Measurements from ENCODE around the gene DYNC2H1.

Gene DYNC2H1

DNA sequence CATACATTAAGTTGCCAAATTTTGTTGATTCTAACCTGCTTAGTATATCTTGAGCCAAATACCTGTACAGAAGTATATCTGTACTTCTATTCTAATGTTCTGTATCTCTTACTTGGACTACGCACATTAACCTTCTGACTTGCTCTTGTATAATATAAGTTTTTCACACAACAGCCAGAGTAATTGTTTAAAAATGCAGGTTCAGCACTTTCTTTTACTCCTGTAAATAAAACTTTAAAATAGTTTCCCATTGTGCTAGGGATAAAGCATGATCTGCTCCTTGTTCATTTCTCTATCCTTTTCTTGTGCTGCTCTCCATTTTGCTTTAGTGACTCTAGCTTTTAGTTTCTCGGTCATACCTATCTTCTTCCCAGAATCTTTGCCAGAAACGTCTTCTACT lies 48.3 kb downstream of the DYNC2H1 start:
- no peak for DNase-seq

DNA sequence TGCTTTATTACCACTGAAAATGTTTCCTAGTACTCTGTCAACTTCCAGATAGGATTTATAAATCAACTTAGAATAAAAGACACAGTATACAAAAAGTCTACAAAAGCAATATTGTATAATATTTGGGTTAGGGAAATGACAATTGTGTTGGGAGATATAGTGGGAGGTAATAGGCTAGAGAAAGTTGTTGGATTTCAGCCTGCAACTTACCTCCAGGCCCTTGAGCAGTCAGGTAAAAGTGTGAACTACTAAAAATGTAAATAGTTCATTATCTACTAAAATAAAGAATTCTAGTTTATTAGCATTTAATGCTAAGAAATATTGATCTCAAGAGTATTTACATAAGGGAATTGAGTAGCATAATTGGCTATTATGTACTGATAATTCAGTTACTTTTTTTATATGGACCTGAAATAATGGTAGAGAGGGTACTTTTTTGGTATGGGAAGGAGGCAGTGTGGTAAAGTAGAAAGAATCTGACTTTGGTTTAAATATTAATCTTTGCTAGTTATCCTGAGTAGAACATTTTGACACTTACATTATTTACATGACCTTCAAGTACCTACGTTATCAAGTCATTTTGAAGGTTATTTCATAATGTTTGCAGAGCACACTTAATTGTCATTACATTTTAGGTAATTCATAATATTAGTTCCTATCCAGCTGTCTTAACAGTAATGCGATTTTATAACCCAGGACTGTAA lies 55.0 kb downstream of the DYNC2H1 start:
- DNase-seq, result no peak

DNA sequence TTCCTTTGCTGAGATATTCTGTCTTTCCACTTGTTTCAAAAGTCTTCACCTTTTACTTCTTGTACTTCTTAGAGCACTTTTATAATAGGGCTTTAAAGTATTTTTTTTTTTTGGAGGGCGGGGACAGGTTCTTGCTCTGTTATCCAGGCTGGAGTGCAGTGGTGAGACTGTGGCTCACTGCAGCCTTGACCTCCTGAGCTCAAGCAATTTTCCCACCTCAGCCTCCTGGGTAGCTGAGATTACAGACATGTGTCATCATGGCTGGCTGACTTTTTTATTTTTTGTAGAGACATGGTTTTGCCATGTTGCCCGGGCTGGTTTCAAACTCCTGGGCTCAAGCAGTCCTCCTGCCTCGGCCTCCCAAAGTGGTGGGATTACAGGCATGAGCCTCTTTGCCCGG lies 57.9 kb downstream of the DYNC2H1 start:
- no peak for DNase-seq

DNA sequence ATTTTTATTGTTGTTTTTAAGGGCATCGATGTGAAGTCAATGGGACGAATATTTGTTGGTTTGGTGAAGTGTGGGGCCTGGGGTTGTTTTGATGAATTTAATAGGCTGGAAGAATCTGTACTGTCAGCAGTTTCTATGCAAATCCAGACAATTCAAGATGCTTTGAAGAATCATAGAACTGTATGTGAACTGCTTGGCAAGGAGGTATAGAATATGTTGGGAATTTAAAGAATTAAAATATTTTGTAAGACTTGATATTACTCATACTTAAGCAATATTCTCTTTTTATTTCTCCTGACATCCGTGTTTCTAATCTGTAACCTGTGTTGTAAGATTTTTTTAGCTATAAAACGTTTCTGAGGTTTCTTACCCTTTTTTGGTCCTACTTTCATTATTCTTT lies 61.6 kb downstream of the DYNC2H1 start:
- DNase-seq, result no peak

GRCh38 chr11:103175461-103176129 lies 66.4 kb downstream of the DYNC2H1 start:
- DNase-seq, result no peak

DNA sequence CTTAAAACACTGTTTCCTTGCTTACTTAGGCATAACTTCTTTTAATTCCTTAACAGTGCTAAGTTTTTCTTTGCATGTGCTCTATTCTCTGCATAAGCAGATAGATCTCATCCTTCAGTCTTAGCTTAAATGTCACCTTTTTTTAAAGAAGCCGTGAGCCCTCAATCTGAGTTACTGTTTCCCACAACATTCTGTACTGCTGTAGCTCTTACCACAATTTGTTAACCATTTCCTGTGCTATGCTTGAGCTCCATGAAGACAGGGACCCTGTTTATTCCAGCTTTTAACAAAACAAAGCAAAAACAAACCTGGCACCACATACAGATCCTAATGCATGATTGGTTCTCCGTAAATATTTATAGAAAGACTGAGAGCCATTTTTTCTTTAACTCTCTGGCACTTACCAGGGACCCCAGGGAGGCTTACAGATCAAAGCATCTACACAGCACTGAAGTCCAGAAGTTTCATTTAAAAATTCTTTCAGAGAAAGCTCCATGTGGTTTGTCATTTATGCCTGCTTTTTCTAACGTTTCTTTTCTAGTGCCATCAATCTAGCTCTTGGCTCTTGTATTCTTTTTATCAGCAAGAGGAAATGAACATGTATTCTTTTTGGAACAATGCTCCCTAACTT lies 74.9 kb downstream of the DYNC2H1 start:
- DNase-seq, result no peak

GRCh38 chr11:103202048-103202651 lies 92.9 kb downstream of the DYNC2H1 start:
- no peak for DNase-seq

GRCh38 chr11:103210543-103210942 lies 101.3 kb downstream of the DYNC2H1 start:
- DNase-seq, result no peak

GRCh38 chr11:103215812-103216211 lies 106.6 kb downstream of the DYNC2H1 start:
- no peak for DNase-seq

- DNase-seq, result no peak
Measured at GRCh38 chr11:103220133-103220532, 110.9 kb downstream of the DYNC2H1 start.

DNA sequence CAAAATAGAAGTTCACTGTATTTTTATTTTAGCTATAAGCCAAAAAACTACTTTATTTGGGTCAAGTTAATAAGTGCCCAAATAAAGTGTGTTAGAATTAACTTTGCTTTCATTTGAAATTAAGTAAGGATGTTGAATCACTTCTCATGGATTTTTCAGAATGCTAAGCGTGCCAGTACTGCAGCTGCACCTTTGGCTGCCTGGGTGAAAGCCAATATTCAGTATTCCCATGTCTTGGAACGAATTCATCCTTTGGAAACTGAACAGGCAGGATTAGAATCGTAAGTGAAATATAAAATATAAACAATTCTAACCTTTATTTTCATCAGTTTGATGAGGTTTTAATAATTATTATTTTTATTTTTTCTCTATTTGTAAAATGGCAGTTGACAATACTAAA lies 113.6 kb downstream of the DYNC2H1 start:
- DNase-seq, result no peak

- DNase-seq, result no peak
Measured at GRCh38 chr11:103228807-103229206, 119.6 kb downstream of the DYNC2H1 start.

DNA sequence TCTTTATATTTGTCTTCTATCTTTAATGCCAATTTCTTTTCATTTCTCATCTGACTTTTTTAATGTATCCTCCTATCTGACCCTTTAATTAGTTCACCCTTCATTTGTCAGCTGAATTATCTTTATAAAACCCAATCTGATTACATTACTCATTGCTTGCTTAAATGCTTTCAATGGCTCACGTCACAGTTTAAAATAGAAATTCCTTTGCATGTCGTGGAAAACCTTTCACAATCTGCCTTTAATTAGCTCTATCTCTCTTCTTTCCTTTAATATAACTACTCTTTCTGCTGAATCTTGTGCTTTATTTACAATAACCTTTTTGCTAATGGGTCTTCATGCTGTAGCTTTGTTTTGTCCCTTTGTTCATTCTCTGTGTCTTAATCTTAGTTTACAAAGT lies 125.7 kb downstream of the DYNC2H1 start:
- DNase-seq, result no peak

DNA sequence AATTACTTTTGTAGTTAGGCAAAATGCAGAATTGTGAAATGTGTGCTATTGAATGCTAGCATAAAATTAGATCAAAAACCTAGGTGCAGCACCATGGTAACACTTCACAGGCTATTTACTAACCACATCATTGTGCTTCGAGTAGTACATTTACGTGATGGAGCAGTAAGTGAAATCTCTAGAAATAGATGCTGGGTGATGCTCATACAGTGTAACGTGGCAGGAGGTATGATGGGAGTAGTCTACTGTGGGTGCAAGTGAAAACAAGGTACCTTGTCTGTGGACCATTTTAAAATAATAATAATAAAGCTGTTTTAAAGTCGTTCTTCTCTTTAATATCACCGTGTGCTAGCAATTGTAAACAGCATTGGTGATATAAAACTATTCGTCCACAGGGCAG lies 132.3 kb downstream of the DYNC2H1 start:
- no peak for DNase-seq

- DNase-seq, result no peak
Measured at GRCh38 chr11:103254123-103254522, 144.9 kb downstream of the DYNC2H1 start.

- DNase-seq, result no peak
Measured at GRCh38 chr11:103257360-103257759, 148.1 kb downstream of the DYNC2H1 start.

GRCh38 chr11:103266167-103266831 lies 157.1 kb downstream of the DYNC2H1 start:
- DNase-seq, result no peak

DNA sequence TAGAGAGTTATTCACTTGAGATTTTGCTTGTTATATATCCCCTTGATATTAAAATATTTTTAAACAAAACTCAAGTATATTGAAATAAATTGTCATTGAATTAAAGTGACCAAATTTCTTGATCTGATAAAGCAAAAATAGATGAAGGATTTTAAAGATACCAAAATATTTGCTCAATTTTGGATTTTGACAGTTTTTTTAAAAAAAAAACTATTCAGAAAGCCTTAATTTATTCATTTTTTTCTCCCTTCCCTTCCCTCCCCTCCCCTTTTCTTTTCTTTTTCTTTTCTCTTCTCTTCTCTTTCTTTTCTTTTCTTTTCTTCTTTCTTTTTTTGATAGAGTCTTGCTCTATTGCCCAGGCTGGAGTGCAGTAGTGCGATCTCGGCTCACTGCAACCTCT lies 163.7 kb downstream of the DYNC2H1 start:
- no peak for DNase-seq

DNA sequence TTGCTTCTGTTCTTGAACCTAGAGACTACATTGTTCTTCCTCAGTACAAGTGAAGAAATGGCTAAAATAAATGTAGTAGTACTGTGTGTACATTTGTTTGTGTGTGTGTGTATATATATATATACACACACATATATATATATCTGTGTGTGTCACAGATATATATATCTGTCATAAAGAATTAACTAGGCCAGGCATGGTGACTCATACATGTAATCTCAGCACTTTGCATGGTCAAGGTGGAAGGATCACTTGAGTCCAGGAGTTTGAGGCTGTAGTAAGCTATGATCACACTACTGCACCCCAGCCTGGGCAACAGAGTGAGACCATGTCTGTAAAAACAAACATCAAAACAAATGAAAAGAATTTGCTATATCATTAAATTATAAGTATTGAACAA lies 164.8 kb downstream of the DYNC2H1 start:
- no peak for DNase-seq

DNA sequence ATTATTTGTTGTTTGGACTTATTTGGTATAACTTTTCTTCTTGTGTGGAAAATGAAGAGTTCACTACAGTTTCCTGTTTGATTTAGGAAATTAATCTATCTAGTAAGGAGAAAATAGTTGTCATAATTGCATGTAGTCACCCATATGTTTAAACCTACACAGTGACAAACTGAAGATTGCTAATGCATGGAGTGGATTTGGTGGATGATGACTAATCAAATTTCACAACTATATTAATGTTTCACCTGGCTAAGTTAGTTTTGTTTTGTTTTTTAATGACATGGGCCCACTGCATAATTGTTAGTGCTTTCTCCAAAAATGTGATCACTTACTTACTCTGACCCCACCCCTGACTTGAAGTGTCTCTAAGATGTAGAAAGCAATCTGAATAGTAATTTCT lies 170.6 kb downstream of the DYNC2H1 start:
- no peak for DNase-seq

DNA sequence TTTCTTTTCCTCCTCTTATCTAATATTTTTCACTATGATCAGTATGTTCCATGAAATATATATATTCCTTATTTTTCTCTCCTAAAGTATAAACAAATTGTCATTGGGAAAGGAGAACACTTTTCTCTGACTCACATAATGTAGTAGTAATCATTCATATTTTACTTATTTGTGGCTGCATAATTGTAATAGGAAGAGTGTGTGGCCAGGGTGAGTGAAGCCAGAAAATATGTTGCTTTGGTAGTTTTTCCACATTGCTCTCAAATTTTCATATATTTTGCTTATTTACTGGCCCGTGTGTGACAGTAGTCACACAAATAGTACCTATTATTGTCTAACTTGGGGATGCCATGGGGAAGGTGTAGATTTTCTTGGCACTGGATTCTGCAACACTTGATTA lies 172.1 kb downstream of the DYNC2H1 start:
- no peak for DNase-seq

DNA sequence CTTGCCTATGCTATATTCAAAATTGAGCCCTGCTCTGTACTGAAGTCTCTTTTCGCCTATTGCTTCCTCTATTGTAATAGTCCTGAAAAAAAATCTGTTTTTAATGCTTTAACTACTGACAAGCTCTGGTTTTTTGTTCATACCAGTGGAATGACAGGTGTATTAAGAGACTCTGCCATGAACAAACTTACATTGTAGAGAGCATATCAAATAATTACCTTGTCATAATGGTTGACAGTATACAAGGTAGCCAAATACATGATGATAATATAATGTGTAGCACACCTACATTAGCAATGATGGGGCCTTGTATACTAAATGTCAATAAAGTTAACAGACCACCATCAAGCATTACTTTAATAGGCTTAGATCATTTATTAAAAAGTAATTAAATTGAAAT lies 175.0 kb downstream of the DYNC2H1 start:
- DNase-seq, result no peak

- no peak for DNase-seq
Measured at GRCh38 chr11:103294516-103294915, 185.3 kb downstream of the DYNC2H1 start.
